GM15510 (cell line): ENCODE results near the gene ASIC3.

Experiments
- POLR2A ChIP-seq: IDR thresholded peaks from 3 replicates; pipeline ENCODE4 v1.6.1; 2011; ENCODE audit warnings: borderline replicate concordance; ENCODE audit not compliant: insufficient read length; ENCODE audit errors: extremely low read depth

The ASIC3 gene

GRCh38 chr7:151091431-151091830, 43.1 kb downstream of the ASIC3 start:
- TF ChIP-seq POLR2A: no peak

- no peak for TF ChIP-seq POLR2A
These were observed 43.7 kb downstream of the ASIC3 start for GRCh38 chr7:151091988-151092387.

GRCh38 chr7:151093748-151094147, 45.4 kb downstream of the ASIC3 start:
- no peak for TF ChIP-seq POLR2A

GRCh38 chr7:151094675-151095074, 46.3 kb downstream of the ASIC3 start:
- TF ChIP-seq POLR2A: no peak

- no peak for TF ChIP-seq POLR2A
These were observed 46.9 kb downstream of the ASIC3 start for GRCh38 chr7:151095123-151095797.

GRCh38 chr7:151095828-151096475, 47.6 kb downstream of the ASIC3 start:
- no peak for TF ChIP-seq POLR2A

- no peak for TF ChIP-seq POLR2A
These were observed 51.3 kb downstream of the ASIC3 start for GRCh38 chr7:151099486-151100211.

- no peak for TF ChIP-seq POLR2A
These were observed 52.6 kb downstream of the ASIC3 start for GRCh38 chr7:151100921-151101320.

GRCh38 chr7:151101621-151102396, 53.5 kb downstream of the ASIC3 start:
- TF ChIP-seq POLR2A: no peak
